T-helper 9 cell (primary cell): Measurements from ENCODE around the gene CACNA2D3.

Experiments
- DNase-seq: peaks from one replicate; pipeline ENCODE4 v3.0.0-alpha.2; 2020

The CACNA2D3 gene

DNA sequence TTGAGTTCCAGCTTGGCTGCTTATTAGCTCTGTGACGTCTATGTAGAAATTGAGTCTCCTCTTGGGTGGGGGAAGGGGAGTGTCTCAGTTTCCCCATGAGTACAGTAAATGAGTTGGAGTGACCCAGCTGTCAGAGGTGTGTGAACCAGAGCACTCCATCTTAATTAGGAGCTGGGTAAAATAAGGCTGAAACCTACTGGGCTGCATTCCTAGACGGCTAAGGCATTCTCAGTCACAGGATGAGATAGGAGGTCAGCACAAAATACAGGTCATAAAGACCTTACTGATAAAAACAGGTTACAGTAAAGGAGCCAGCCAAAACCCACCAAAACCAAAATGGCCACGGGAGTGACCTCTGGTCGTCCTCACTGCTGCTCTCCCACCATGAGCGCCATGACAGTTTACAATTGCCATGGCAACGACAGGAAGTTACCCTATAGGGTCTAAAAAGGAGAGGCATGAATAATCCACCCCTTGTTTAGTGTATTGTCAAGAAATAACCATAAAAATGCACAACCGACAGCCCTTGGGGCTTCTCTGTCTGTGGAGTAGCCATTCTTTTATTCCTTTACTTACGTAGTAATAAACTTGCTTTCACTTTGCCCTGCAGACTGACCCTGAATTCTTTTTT, 222.4 kb downstream of the CACNA2D3 start:
- DNase-seq: no peak

DNA sequence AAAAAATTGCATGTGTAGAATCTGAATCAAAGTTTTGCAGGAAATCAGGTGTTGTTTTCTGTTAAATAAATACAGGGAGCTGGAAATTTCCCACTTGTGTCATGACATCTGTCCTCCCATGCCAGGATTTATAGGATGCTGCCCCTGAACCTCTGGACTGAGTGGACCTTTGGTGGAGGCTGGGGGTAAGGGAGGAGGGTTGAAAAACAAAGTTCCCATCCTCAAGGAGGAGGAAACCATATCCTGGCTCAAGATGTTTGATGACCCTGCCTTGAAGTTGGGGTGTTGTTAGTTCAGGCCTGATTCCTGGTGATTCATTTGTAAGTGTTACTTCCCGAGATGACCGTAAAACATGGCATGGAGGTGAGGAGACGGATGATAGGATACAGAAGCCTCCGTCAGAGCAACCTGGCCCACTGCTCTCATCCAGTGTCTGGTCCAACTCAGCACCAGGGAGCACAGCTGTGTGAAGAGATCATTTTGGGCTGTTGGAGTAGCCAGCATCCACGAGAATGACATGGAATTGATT, 223.6 kb downstream of the CACNA2D3 start:
- DNase-seq: no peak

- no peak for DNase-seq
Observed at GRCh38 chr3:54347060-54347459, 224.7 kb downstream of the CACNA2D3 start.

- DNase-seq: no peak
Observed at GRCh38 chr3:54347933-54348332, 225.6 kb downstream of the CACNA2D3 start.

DNA sequence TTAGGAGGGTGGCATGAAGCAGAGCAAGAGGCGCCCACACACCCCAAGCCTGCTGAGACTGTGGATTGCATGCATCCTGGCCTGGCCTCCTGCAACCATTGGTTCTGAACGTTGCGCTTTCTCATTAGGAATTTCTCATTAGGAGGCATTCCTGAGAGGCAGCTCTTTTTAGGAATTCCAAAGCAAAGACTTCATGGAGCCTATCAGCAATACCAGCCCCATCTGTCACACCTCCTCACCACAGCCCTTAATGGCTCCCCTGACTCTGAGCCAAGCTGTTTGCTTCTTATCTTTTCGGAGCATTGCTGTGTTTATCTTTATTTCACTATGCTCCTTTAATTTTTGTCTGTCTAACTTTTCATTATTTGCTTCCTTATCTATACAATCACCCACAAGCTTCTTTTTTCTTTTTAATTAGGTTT, 226.9 kb downstream of the CACNA2D3 start:
- DNase-seq: no peak

DNA sequence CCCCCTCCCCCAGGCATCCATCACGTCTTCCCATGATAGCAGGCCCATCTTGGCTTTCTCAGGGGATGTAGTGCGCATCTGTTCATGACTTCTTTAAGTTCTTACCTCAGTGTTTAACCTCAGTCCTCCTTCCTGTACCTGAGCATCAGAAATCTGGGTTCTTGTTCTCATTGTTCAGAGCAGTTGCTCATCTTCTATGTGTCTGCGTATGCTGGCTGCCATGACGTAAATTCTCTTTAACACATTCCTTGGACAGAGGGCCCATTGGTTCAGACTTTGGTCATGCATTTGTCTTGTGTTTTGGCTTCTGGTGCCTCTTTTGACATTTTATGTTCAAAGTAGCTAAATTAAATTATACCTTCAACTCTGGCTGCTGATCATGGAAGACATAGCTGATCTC, 227.3 kb downstream of the CACNA2D3 start:
- no peak for DNase-seq

GRCh38 chr3:54353546-54353945, 231.2 kb downstream of the CACNA2D3 start:
- DNase-seq: no peak

GRCh38 chr3:54353946-54354345, 231.6 kb downstream of the CACNA2D3 start:
- DNase-seq: no peak

GRCh38 chr3:54355800-54356199, 233.4 kb downstream of the CACNA2D3 start:
- DNase-seq: no peak

- no peak for DNase-seq
Observed at GRCh38 chr3:54356261-54357045, 234.1 kb downstream of the CACNA2D3 start.

DNA sequence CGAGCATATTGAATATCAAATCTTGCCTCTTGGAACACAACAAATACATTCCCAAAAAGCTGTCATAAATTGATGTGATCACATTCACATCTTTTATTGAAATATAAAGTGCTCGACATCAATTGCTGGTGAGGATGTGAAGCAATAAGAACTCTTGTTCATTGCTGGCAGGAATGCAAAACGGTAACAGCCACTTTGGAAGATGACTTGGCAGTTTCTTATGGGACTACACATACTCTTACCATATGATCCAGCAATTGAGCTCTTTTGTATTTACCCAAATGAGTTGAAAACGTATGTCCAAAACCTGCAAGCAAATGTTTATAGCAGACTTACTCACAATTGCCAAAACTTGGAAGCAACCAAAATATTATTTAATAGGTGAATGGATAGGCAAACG, 234.9 kb downstream of the CACNA2D3 start:
- no peak for DNase-seq

GRCh38 chr3:54358316-54358715, 236.0 kb downstream of the CACNA2D3 start:
- no peak for DNase-seq

DNA sequence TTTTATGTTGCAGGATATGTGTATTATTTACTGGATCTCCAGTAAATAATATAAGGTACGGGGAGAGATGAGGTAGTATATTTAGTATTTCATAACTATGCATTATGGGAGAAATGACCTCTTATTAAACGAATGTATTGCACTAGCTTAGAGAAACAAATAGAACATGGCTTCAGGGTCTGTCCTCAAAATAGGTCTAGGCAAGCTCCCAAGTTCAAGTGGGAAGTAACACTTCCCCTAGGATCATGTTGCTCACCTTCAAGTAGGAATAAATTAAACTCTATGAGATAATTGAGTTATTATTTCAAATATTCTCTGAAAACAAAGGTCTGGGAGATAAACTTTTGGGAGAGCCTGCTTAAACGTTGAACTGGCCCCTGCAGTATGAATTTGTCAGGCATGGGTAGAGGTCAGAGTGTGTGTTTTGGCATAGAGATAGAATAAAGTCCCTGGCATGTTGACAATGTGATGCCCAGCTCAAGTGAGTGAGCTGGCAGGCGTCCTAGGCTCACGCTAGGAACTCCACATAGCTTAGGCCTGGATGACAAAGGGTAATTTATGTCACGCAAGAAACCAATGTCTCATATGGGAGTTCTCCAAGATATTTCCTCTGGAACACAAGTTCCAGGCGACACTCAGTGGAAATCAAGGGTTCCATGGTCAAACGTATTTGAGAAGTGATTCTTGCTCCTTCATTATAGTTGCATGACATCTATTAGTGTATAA, 236.8 kb downstream of the CACNA2D3 start:
- no peak for DNase-seq

GRCh38 chr3:54360320-54360719, 238.0 kb downstream of the CACNA2D3 start:
- no peak for DNase-seq

DNA sequence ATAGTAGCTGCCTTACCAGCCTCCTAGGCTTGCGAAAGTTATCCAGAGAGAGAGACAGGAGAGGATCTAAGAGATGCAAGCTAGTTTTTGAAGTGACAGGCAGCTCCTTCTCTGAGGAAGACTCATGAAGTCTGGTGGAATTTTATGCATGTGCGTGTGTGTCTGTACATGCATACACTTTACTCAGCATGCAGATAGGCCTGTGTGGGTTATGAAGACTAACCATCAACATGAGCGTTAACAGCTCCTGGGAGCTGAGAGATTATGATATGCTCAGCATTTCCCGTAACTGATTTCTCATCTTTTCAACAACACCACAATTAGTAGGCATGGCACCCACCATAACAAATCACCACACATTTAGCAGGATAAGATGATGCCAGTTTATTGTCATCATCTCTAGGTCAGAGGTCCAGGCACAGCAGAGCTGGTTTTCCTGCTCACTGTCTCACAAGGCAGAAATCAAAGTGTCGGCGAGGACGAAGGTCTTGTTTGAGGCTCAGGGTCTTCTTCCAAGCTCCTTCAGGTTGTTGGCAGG, 239.5 kb downstream of the CACNA2D3 start:
- no peak for DNase-seq

- no peak for DNase-seq
Observed at GRCh38 chr3:54366007-54366750, 243.8 kb downstream of the CACNA2D3 start.

DNA sequence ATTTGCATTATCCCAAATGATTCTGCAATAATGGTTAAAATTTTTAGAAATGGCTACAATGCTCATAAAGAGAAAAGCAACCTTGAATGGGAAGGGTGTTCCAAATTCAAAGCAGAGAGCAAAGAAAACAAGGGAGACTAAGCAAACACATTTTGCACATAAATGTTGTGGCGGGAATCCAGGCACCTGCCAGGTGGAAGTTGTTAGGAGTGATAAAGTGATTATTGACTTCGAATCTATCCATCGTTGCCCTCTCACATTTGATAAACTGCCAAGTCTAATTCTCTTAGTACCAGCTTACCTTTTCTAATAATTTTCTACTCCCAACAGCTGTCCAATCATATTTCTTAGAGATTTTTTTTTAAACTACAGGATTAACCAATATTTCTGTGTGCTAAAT, 244.5 kb downstream of the CACNA2D3 start:
- no peak for DNase-seq

DNA sequence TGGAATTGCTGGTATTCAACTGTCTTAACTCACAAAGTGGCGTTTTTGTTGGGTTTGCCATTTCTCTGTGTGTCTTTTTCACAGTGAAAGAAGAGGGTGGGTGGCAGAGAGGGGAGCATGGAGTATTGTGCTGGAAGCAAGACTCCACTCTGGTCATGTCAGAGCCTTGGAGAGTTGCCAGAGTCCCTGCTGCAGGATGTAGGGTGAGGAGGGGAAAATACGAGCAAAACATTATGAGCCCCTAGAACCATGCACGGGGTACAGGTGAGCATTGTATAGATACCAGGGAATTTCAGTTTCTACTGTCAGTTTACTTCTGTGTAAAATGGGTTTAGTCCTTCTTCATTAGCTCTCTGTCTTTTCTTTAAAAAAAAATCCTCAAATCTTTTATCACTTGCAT, 249.9 kb downstream of the CACNA2D3 start:
- no peak for DNase-seq

DNA sequence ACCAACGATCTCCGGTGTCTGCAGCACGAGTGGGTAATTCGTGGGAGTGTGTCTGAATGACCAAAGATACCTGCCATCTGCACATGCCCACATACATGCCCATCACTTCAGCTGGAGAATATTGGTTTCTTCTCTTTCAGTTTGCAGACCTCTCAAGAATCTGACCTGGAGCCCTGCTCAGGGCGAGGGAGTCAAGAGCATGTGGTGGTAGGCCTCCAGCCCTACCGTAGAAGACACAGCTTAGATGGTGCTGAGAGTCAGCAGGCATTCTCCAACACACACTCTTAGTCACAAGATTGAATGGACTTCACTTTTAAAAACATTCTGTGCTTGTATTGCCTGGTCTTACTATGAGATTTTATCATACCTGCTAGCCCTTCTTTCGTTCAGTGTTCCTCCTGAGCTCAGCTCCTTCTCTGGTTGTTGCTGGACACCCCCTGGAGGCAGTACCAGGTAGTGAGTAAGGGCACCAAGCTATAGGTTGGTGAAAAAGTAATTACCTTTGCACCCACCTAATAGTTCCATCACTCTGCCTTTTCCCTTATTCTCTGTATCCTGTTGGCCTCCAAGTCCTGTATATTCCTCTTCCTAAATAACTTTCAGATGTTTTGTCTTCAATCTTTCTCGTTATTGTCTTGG, 252.0 kb downstream of the CACNA2D3 start:
- no peak for DNase-seq

GRCh38 chr3:54376142-54376807, 253.9 kb downstream of the CACNA2D3 start:
- DNase-seq: no peak

- no peak for DNase-seq
Observed at GRCh38 chr3:54376939-54377578, 254.7 kb downstream of the CACNA2D3 start.
